Mononuclear cell (primary cell): Measurements from ENCODE around the gene HLA-DQA1. TPM values are rescaled to one million over a fixed set of nuclear protein-coding genes. Genes with fewer than 3 reads are reported as not detected.
"Not testable (repeated sequence)": the region's sequence is repeated elsewhere in the genome, so short reads cannot be mapped to it uniquely, and the experiment has no call there.

Source experiments
- H3K27me3 ChIP-seq: 2 replicates; pipeline ENCODE4 v1.6.0; 2011; ENCODE audit warnings: low read length, control low read depth; ENCODE audit not compliant: insufficient read depth
- H3K4me1 ChIP-seq: 2 replicates; pipeline ENCODE4 v1.5.1; 2011; ENCODE audit warnings: mild to moderate bottlenecking, low read length, control low read depth; ENCODE audit not compliant: insufficient read depth
- H3K4me3 ChIP-seq: 2 replicates; pipeline ENCODE4 v1.5.1; 2011; ENCODE audit warnings: mild to moderate bottlenecking, low read length, moderate library complexity
- H3K9me3 ChIP-seq: 2 replicates; pipeline ENCODE4 v1.5.1; 2011; ENCODE audit warnings: low read depth, mild to moderate bottlenecking, control low read depth, low read length
- total RNA-seq: library from RNA; depleted of rRNA; stranded (reverse); fragments of >200 nt; gene quantifications from one replicate; pipeline ENCODE4 v1.2.3, GENCODE V29; 2012

HLA-DQA1 gene
- total RNA-seq, 1 donor: 12.5 TPM

DNA sequence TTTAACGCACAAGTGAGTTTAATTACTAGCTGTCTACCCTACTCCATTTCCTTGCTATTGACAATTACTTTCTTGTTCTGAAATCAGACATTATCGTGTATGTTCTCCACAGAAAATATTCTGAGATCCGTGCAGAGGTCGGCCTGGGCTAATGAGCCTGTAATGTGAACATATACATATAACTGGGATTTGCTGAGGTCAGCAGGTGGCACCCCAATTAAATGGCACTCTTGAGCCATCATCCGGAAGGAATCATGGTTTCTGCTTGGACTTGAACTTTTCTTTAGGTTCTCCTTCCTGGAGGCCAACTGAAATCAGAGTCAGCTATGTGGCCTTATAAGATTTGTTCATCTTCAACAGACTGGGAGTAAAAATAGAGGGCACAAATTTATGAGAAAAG is 25.6 kb downstream of the HLA-DQA1 start:
- Histone ChIP-seq H3K9me3 (no peaks in the 10 kb centered on the region), H3K4me3 (no peak overlapping the region), H3K4me1 (peaks cover 20% of the 10 kb centered on the region), H3K27me3 (no peaks in the 10 kb centered on the region)

DNA sequence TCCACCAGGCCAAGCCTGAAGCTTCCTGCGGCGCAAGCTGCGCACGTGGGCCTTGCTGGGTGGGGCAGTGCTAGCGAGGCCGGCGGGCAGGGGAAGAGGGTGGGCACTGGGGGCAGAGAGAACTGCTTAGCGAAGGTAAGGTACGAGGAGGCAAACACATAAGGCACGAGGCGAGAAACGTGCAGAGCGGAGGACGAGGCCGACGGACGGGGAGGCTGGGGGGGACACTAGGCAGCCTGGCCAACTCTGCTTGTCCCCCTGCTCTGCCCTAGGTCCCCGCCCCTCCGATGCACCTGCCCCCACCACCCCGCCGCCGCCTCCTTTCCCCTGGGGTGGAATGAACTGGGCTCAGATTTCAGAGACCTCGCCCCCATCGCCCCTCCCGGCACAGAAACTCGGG is 27.1 kb downstream of the HLA-DQA1 start:
- H3K4me3 ChIP-seq: peak overlapping the region; percentile 59
- H3K4me1 ChIP-seq: peaks cover 35% of the 10 kb centered on the region
- H3K27me3 ChIP-seq: no peaks in the 10 kb centered on the region
- no peaks in the 10 kb centered on the region for H3K9me3 ChIP-seq

DNA sequence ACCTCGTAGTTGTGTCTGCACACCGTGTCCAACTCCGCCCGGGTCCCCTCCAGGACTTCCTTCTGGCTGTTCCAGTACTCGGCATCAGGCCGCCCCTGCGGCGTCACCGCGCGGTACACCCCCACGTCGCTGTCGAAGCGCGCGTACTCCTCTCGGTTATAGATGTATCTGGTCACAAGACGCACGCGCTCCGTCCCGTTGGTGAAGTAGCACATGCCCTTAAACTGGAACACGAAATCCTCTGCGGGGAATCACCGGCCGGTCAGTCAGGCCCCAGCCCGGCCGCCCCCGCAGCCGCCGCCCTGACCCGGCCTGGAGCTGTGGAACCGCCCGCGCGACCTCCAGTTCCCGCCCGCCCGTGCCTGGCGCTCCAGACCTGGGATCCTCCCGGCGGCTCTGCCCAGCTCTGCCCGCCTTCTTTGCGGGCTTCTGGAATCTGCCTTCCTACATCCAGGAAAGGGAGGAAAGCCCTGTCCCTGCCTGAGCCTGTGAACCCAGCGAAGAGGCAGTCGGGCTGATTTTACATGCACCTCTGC is 27.7 kb downstream of the HLA-DQA1 start:
- Histone ChIP-seq H3K4me3 (peak overlapping the region; percentile 59), H3K9me3 (no peaks in the 10 kb centered on the region), H3K4me1 (peaks cover 41% of the 10 kb centered on the region), H3K27me3 (no peaks in the 10 kb centered on the region)

DNA sequence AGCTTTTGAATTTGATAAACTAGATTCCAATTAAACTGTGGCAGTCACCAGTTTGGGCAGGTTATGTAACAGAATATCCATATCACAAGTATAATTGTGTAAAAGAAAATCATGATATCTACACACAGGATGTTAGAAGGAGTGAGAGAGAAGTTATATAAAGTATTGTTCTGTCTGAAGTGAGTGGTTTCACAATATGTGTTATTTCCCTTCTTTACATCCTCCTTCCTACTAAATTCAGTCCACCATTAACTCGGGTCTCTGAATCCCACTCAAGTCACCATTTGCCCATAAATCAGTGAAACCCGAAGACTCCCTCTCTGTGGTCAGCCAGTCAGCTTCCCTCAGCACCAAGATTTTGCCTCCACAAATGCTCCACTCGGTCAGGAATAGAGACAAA is 28.5 kb downstream of the HLA-DQA1 start:
- Histone ChIP-seq H3K27me3 (no peaks in the 10 kb centered on the region), H3K4me1 (peaks cover 41% of the 10 kb centered on the region), H3K4me3 (peak overlapping the region; percentile 59), H3K9me3 (no peaks in the 10 kb centered on the region)

DNA sequence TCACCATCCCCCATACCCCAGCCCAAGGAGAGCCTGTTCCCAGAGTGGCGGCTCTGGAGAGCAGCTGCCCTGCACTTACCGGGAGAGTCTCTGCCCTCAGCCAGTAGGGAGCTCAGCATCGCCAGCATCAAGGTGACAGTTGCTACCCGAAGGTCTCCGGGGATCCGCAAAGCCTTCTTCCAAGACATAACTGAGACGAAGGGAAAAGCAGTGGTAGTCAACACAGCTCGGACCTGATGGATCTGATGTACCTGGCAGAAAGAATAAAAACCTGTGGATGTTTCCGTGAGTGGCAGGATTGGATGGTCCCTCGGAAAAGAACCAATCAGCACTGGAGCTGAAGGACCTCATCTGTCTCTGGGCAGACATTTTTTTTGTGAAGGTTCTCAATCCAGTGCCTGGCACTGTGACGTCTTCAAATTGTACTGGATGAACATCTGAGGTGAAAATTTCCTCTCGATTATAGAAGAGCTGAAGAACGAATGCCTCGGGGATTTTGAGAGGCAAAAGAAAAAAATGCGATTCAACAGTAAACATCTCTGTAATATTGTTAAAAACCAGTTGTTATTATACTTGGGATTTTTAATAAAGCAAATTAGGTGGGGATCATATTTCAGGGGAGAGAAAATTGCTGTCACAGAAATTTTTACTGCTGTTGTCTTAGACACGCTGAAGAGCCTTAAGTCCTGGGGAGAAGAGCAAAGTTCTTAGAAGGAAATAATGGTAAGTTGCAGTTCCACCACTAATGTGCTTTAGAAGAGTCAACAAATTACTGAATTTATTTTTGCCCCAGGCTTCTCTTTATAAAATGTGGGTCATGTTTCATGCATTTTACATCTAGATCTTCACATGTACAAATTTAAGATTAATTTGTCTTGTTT is 29.5 kb downstream of the HLA-DQA1 start, which contains the start of gene HLA-DQB1:
Gene HLA-DQB1, minus strand, starts transcription at position 238 of the 881 bp plus-strand sequence. Its CDS starts 50 bp downstream, at position 188.
- Histone ChIP-seq H3K4me3 (peak within 1 kb of the TSS; percentile 59), H3K27me3 (no peaks in the 10 kb centered on the region), H3K4me1 (peaks cover 42% of the 10 kb centered on the region), H3K9me3 (no peaks in the 10 kb centered on the region)

DNA sequence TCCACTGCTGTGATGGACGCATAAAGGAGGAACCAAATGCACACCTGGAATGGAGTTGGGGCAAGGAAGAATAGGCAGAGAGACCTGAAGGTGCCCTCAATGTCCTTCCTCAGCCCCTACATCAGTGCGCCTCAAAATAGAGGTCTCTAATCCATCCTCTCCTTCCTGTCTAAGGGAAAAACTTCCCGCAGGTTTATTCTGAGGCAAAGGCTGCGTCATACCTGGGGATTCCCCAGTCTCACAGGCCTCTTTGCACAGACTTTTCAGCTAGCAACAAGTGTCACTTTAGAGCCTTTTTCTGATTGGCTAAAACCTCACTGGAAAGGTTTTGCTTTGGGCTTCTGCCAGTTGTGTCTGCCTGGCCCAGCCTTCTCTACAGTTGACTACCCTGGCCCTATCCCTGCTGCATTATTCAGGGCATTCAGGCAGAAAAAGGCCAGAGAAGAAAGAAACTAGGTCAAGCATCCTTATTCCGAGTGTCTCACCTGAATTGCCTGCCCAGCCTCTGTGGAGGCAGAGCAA is 31.1 kb downstream of the HLA-DQA1 start:
- Histone ChIP-seq H3K9me3 (no peaks in the 10 kb centered on the region), H3K4me1 (peaks cover 42% of the 10 kb centered on the region), H3K4me3 (no peak overlapping the region), H3K27me3 (no peaks in the 10 kb centered on the region)

DNA sequence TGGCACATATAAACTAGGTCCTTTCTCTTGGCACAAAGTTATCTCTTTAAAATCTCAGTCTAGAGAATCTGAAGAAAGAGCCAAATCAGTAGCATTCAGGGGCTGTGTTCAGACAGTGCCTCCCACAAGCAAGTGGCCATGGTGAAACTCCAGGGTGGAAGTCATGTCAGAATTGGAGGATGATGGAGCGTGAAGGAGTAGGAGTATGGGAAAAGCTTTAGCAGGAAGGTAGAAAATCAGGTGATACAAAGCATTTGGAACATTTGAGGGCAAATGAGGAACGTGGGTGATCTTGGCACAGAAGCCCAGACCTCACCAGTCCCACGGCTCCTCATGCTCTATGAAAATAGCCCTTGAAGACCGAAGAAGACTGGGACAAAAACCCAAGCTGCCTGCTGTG is 32.0 kb downstream of the HLA-DQA1 start:
- H3K27me3 ChIP-seq: no peaks in the 10 kb centered on the region
- H3K4me3 ChIP-seq: no peak overlapping the region
- H3K4me1 ChIP-seq: peaks cover 42% of the 10 kb centered on the region
- H3K9me3 ChIP-seq: no peaks in the 10 kb centered on the region

DNA sequence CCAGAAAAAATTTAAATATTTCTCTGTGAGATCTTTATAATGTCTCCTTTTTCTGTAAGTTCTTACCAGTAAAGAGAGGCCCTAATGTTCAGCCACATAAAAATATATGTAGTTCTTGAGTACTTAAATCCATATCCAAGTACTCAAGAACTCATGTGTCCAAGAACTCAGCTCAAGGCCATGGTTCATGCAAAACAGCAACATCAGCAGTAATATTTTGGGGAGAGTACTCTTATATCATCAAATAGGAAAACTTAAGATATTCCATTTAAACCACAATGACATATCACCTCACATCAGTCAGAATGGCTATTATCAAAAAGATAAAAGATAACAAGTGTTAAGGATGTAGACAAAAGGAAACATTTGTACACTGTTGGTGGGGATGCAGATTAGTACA is 32.7 kb downstream of the HLA-DQA1 start:
- H3K4me3 ChIP-seq: no peak overlapping the region
- peaks cover 42% of the 10 kb centered on the region for H3K4me1 ChIP-seq
- H3K9me3 ChIP-seq: no peaks in the 10 kb centered on the region
- no peaks in the 10 kb centered on the region for H3K27me3 ChIP-seq

DNA sequence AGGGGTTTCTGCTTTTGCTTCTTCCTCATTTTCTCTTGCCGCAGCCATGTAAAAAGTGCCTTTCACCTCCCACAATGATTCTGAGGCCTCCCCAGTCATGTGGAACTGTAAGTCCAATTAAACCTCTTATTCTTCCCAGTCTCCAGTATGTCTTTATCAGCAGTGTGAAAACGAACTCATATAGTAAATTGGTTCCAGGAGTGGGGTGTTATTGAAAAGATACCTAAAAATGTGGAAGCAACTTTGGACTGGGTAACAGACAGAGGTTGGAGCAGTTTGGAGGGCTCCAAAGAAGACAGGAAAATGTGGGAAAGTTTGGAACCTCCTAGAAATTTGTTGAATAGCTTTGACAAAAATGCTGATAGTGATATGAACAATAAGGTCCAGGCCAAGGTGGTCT is 34.7 kb downstream of the HLA-DQA1 start:
- H3K4me1 ChIP-seq: peaks cover 41% of the 10 kb centered on the region
- H3K4me3 ChIP-seq, H3K9me3 ChIP-seq, H3K27me3 ChIP-seq: not testable (repeated sequence)

DNA sequence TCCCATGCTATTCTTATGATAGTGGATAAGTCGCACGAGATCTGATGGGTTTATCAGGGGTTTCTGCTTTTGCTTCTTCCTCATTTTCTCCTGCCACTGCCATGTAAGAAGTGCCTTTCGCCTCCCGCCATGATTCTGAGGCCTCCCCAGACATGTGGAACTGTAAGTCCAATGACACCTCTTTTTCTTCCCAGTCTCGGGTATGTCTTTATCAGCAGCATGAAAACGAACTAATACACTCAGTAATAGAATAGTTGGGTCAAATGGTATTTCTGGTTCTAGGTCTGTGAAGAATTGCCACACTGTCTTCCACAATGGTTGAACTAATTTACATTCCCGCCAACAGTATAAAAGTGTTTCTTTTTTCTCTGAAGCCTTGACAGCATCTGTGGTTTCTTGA is 36.9 kb downstream of the HLA-DQA1 start:
- not testable (repeated sequence) for H3K9me3 ChIP-seq, H3K4me3 ChIP-seq, H3K27me3 ChIP-seq
- peaks cover 21% of the 10 kb centered on the region for H3K4me1 ChIP-seq

DNA sequence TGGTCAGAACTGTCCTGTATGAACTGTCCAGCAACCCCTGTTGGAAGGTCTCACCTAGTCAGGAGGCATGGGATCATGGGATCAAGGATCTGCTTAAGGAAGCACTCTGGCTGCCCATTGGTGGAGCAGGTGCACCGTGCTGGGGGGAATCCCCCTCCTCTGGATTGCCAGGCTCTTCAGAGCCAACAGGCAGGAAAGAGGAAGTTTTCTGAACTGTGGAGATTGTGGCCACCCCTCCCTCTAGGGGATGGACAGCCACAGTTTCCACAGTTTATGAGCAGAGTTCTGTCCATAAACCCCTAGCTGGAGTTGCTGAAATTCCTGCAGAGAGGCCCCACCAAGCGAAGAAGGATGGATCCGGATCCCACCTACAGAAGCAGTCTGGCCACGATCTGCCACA is 42.3 kb downstream of the HLA-DQA1 start:
- no peak overlapping the region for H3K4me3 ChIP-seq
- H3K9me3 ChIP-seq: no peaks in the 10 kb centered on the region
- H3K4me1 ChIP-seq: no peaks in the 10 kb centered on the region
- no peaks in the 10 kb centered on the region for H3K27me3 ChIP-seq

DNA sequence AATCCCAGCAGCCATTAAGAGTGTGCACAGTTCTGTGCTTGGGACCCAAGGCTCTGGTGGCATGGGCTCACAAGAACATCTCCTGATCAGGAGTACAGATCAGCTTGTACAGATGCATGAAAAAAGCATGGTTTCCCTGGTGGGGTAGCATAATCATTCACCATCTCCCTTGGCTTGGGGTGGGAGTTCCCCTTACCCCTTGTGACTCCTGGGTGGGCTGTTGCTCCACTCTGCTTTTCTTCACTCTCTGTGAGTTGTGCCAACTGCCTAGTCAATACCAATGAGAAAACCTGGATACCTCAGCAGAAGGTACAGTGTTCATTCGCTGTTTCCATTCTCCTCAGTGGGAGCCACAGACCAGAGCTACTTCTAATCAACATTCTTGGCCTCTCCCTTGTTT is 42.8 kb downstream of the HLA-DQA1 start:
- Histone ChIP-seq H3K4me1 (peaks cover under 1% of the 10 kb centered on the region), H3K27me3 (no peaks in the 10 kb centered on the region), H3K9me3 (no peaks in the 10 kb centered on the region), H3K4me3 (no peak overlapping the region)

DNA sequence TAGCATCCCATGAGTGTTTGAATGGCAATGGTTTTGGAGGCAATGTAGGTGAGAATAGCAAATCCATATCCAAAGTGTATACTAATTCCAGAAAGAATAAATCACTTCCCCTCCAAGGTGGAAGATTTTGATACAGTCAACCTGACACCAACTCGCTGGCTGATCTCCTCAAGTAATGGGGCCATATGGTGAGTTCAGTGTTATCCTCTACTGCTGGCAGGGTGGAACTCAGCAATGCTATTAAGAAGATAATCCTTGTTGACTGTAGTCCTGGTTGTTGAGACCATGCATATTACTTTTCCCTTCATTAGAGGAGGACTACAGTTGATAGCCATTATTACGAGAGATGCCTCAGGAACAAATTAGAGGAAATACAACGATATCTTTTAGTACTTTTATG is 47.0 kb downstream of the HLA-DQA1 start:
- no peaks in the 10 kb centered on the region for H3K9me3 ChIP-seq
- H3K27me3 ChIP-seq: no peaks in the 10 kb centered on the region
- no peak overlapping the region for H3K4me3 ChIP-seq
- peaks cover 3% of the 10 kb centered on the region for H3K4me1 ChIP-seq

DNA sequence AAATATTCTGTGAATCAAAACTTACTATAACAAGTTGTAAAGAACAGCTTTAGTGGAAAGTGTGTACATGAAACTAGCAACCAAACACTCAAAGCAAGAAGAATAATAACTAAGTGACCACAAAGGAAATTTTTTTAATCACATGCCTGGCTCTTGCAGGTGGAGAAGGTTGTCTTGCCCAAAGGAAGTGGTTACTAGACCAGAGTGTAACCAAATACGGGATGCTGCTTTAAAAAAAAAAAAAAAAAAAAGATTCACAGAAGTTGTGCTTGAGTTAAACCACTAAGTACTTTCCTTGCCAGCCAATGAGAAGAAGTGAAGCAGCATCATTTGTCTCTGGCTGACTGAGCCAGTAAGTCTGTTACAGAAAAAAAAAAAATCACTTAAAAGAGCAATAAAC is 48.4 kb downstream of the HLA-DQA1 start:
- no peak overlapping the region for H3K4me3 ChIP-seq
- H3K9me3 ChIP-seq: no peaks in the 10 kb centered on the region
- no peaks in the 10 kb centered on the region for H3K27me3 ChIP-seq
- peaks cover 3% of the 10 kb centered on the region for H3K4me1 ChIP-seq

DNA sequence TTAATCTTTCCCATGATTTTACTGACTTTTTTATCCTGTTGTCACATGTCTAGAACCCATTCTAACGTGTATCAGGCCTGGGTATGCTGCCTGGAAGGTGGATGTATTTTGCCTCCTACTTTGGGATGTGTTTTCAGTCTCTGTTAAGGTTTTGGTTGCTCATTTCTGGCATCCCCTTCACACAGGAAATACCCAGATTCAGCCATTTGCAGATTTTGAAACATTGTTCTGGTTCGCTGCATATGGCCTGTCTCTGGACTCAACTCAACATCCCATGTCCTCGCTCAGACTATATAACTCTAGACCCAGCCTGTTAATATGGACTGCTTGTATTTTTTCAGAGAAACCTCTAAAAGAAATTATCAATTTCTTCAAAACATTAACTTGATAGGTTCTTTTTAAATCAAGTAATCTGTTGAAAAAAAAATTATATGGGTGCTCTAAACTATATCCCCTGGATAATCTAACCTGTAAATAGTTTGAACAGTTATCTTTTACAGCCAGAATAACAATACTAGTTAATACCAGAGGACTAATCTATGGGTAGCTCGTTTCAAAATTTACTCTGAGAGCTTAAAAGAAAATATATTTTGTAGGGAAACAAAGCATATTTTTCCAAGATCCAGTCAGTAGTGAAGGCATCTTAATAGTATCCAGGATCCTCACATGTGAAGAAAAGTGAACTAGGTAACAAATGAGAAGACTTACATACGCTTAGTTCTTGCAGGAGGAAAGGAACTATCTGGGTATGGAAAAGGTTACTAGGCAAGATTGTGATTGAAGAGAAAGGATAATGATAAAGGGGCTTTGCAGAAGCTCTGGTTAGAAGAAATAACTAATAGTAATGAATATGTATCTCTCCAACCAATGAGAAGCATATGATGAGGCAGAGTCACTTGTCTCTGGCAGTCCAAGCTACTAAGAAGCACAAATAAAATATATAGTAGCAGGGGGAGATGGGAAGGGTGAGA is 52.6 kb downstream of the HLA-DQA1 start:
- H3K27me3 ChIP-seq: no peaks in the 10 kb centered on the region
- no peaks in the 10 kb centered on the region for H3K9me3 ChIP-seq
- H3K4me3 ChIP-seq: no peak overlapping the region
- peaks cover 3% of the 10 kb centered on the region for H3K4me1 ChIP-seq
